Adipocyte (in vitro differentiated cells): Measurements from ENCODE around the gene PALMD.

Experiments
- DNase-seq: peaks from one replicate; pipeline ENCODE4 v3.0.0-alpha.2; 2015; ENCODE audit warnings: low read depth
- H3K27me3 ChIP-seq: replicated peaks from 2 replicates; pipeline ENCODE4 v1.7.0; 2013; ENCODE audit warnings: mild to moderate bottlenecking, low read length, moderate library complexity; ENCODE audit not compliant: control insufficient read depth, insufficient read depth
- H3K36me3 ChIP-seq: 2 replicates; pipeline ENCODE4 v1.7.0; 2013; ENCODE audit warnings: low read length, mild to moderate bottlenecking, moderate library complexity; ENCODE audit not compliant: control insufficient read depth, insufficient read depth, severe bottlenecking
- H3K4me1 ChIP-seq: 2 replicates; pipeline ENCODE4 v1.7.0; 2013; ENCODE audit warnings: mild to moderate bottlenecking, low read length, moderate library complexity; ENCODE audit not compliant: control insufficient read depth, insufficient read depth
- H3K4me3 ChIP-seq: 2 replicates; pipeline ENCODE4 v1.7.0; 2013; ENCODE audit warnings: mild to moderate bottlenecking, low read length, moderate library complexity
- H3K9ac ChIP-seq: 2 replicates; pipeline ENCODE4 v1.7.0; 2013; ENCODE audit warnings: mild to moderate bottlenecking, low read length, moderate library complexity
- H3K9me3 ChIP-seq: 2 replicates; pipeline ENCODE4 v1.7.0; 2013; ENCODE audit warnings: mild to moderate bottlenecking, low read length, moderate library complexity; ENCODE audit not compliant: control insufficient read depth

The PALMD gene

DNA sequence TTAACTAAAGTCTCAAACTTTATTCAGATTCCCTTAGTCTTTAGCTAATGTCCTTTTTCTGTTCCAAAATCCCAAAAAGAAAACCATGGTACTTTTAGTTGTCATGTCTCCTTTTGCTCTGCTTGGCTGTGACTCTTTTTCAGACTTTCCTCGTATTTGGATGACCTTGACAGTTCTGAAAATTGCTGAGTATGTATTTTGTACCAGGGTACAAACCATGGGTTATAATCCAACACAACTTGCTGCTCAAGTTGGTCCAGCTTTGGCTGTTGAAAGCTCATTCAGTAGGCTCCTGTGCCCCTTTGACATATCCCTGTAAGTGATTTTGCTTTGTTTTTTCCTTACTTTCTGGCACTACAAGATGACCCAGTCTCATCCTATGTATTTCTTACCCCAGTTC is 51.7 kb downstream of the PALMD start:
- DNase-seq = no peak
- Histone ChIP-seq H3K4me1 (peaks cover 13% of the 10 kb centered on the region), H3K27me3 (no peaks in the 10 kb centered on the region), H3K4me3 (no peak overlapping the region), H3K9me3 (no peaks in the 10 kb centered on the region), H3K9ac (no peak overlapping the region), H3K36me3 (peaks cover 31% of the 10 kb centered on the region)

DNA sequence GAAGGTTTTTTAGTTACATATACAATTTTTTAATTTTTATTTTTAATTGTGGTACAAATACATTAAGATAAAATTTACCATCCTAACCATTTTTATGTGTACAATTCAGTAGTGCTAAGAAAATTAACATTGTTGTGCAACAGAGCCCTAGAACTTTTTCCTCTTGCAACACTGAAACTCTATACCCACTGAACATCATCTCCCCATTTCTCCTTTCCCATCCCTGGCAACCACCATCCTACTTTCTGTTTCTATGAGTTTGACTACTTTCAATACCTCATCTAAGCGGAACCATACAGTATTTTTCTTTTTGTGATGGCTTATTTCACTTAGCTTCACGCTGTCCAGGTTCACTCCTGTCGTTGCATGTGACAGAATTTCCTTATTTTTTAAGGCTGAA is 54.1 kb downstream of the PALMD start:
- peak overlapping the region; percentile 26 for H3K4me3 ChIP-seq
- H3K27me3 ChIP-seq = no peaks in the 10 kb centered on the region
- peaks cover 16% of the 10 kb centered on the region for H3K4me1 ChIP-seq
- H3K9ac ChIP-seq = no peak overlapping the region
- H3K9me3 ChIP-seq = no peaks in the 10 kb centered on the region
- DNase-seq = peak; percentile 62
- H3K36me3 ChIP-seq = peaks cover 8% of the 10 kb centered on the region

DNA sequence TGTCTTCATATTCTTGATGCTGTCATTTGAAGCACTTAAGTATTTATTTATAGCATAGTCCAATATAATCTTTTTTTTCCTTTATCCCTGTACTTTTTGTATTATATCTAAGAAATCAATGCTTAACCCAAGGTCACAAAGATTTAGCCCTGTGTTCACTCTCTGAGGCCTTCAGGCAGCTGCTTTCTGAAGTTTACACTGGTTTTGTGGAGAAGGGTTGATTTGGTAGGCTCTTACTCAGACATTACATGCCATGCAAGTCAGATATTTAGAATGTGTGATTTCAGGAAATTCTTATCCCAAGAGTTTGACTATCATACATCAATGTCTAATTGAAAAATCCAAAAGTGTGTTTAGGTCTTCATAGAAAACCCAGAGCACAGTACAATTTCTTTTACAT is 56.3 kb downstream of the PALMD start:
- DNase-seq = no peak
- peaks cover 27% of the 10 kb centered on the region for H3K4me1 ChIP-seq
- H3K27me3 ChIP-seq = no peaks in the 10 kb centered on the region
- no peaks in the 10 kb centered on the region for H3K36me3 ChIP-seq
- no peak overlapping the region for H3K4me3 ChIP-seq
- H3K9me3 ChIP-seq = no peaks in the 10 kb centered on the region
- no peak overlapping the region for H3K9ac ChIP-seq

DNA sequence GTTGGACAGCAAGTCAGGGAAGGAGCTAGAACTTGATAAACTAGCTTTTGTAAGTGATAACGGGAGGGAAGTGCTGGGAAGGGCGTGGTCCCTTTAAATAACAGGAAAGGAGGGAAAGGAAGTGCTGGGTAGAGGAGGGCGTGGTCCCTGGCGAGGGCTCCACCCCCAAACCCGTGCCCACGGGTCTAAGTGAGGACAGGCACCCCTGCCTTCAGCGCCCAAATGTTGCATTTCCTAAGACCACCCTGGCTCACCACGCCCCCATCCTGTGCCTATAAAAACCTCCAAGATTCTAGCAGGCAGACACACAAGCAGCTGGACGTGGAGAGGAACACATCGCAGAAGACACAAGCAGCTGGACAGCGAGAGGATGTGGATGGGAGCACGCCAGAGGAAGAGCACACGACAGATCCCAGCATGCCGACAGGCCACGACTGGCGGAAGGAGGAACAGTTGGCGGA is 58.5 kb downstream of the PALMD start:
- H3K9ac ChIP-seq = no peak overlapping the region

DNA sequence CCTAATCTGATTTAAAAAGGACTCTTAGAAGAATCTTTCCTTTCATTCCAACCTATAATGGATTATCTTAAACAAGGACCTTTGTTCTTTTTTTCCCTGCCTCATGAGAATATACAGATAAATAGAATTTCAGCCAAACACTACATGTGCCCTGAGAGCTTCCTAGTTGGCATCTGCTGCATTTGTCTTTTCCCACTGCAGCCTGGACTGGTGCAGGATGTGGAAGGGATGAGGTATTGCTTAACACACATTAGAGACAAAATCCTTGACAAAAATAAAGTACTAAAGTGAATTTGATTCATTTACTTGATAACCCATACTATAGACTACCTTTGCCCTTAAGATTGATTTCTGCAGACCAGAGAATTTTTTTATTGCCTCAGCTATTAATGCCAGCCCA is 59.5 kb downstream of the PALMD start:
- Histone ChIP-seq H3K27me3 (no peaks in the 10 kb centered on the region), H3K4me1 (peaks cover 15% of the 10 kb centered on the region), H3K9me3 (no peaks in the 10 kb centered on the region), H3K36me3 (no peaks in the 10 kb centered on the region), H3K9ac (no peak overlapping the region), H3K4me3 (no peak overlapping the region)
- peak; percentile 36 for DNase-seq

More for the DNA sequence above, 58.5 kb downstream of the PALMD start:
- no peak for DNase-seq
- no peaks in the 10 kb centered on the region for H3K27me3 ChIP-seq
- peaks cover 25% of the 10 kb centered on the region for H3K4me1 ChIP-seq
- H3K36me3 ChIP-seq = no peaks in the 10 kb centered on the region
- H3K4me3 ChIP-seq = no peak overlapping the region
- no peaks in the 10 kb centered on the region for H3K9me3 ChIP-seq

DNA sequence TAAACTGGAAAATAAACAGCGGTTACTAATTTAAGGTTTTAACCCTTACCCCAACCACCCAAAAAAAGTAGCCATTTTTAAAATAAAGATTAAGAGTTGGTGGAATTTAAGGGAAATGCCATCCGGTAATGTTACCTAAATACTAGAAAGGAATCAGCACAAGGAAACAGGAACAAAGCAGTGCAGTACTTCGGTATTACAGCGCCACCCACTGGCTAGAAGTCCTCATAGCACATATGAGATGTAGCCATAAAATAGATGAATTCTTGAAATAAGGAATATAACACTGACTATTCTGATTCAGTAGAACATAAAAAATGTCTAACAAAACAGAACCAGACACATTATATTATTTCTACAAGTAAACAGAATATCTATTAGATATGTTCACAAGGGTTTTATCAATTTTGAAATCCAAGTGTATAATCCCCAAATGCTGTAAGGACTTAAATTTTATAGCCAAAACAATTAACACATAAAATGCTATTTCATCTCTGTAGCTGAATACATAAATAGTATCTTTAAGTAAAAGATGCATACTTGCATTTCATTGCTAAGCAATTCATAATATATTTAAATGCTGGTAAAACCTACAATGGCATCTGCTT is 61.7 kb downstream of the PALMD start:
- H3K27me3 ChIP-seq = no peaks in the 10 kb centered on the region
- no peaks in the 10 kb centered on the region for H3K9me3 ChIP-seq
- no peaks in the 10 kb centered on the region for H3K36me3 ChIP-seq
- peaks cover 14% of the 10 kb centered on the region for H3K4me1 ChIP-seq
- H3K9ac ChIP-seq = no peak overlapping the region
- no peak overlapping the region for H3K4me3 ChIP-seq
- peak; percentile 84 for DNase-seq

DNA sequence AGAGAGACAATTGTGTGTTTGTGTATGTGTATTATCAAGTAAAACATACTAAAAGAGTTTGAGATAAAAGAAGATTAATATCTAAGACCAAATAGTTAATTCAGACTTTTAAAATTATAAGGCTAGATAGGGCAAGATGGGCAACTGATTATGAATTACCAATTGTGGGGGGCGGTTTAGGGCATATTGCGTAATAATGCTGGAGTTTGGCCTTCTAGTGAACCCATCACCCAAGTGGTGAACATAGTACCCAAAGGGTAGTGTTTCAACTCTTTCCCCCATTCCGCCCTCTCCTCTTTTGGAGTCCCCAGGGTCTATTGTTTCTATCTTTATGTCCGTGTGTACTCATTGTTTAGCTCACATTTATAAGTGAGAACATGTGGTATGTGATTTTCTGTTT is 65.1 kb downstream of the PALMD start:
- Histone ChIP-seq H3K4me3 (no peak overlapping the region), H3K4me1 (peaks cover 2% of the 10 kb centered on the region), H3K27me3 (no peaks in the 10 kb centered on the region), H3K36me3 (no peaks in the 10 kb centered on the region), H3K9me3 (no peaks in the 10 kb centered on the region), H3K9ac (no peak overlapping the region)
- no peak for DNase-seq

DNA sequence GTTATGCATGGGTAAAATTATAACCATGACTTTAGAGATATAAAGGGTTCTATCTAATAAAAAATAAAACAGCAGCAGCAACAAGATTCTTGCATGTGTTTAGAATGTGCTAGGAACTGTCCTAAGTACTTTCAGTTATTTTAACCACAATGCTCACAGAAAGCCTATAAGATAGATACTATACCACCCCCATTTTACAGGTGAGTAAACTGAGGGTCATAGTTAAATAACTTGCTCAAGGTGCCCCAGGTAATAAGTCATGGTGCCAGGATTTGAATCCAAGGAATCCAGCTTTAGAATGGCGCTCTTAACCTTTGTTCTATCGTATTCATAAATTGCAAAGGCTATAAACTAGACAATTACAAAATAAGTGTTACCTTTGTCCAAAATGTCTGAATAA is 67.1 kb downstream of the PALMD start:
- Histone ChIP-seq H3K4me1 (no peaks in the 10 kb centered on the region), H3K36me3 (no peaks in the 10 kb centered on the region), H3K9ac (no peak overlapping the region), H3K27me3 (no peaks in the 10 kb centered on the region), H3K4me3 (no peak overlapping the region), H3K9me3 (no peaks in the 10 kb centered on the region)
- no peak for DNase-seq

DNA sequence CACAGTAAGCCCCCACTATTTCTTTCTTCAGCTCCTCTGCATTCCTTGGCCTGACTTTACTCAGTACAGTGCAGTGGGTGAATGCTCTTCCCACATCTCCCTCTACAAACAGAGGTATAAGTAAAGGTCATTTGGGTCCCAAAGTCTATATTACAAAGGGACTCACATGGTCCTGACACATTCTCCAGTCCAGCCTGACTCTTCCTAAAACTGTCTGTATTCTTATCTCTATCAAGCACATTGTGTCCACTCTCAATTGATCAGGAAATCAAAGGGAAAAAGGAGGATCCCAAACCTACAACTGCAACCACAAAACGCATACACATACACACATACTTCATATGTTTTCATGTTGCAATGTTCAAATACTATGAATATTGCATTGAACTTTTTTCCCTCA is 71.1 kb downstream of the PALMD start:
- Histone ChIP-seq H3K4me1 (no peaks in the 10 kb centered on the region), H3K36me3 (peaks cover 5% of the 10 kb centered on the region), H3K27me3 (no peaks in the 10 kb centered on the region), H3K9ac (no peak overlapping the region), H3K4me3 (no peak overlapping the region), H3K9me3 (no peaks in the 10 kb centered on the region)
- no peak for DNase-seq

DNA sequence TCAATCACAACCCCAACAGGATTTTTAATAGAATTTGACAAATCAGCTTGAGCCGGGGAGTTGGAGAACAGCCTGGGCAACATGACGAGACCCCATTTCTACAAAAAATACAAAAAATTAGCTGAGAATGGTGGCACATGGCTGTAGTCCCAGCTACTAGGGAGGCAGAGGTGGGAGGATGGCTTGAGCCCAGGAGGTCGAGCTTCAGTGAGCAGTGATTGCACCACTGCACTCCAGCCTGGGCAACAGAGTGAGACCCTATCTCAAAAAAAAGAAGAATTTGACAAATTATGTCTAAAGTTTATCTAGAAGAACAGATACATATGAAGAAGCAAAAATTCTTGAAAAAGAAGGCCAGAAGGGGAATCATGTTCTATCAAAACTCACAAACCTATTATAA is 77.3 kb downstream of the PALMD start:
- Histone ChIP-seq H3K27me3 (no peaks in the 10 kb centered on the region), H3K9me3 (no peaks in the 10 kb centered on the region), H3K36me3 (peaks cover 5% of the 10 kb centered on the region), H3K4me1 (peaks cover 3% of the 10 kb centered on the region), H3K9ac (no peak overlapping the region), H3K4me3 (no peak overlapping the region)
- no peak for DNase-seq

DNA sequence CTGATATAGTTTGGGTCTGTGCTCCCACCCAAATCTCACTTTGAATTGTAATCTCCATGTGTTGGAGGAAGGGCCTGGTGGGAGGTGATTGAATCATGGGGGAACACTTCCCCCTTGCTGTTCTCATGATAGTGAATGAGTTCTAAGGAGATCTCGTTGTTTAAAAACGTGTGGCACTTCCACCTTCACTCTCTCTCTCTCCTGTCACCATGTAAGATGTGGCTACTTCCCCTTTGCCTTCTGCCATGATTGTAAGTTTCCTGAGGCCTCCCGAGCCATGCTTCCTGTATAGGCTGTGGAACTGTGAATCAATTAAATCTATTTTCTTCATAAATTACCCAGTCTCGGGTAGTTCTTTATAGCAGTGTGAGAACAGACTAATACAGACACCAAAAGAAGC is 80.1 kb downstream of the PALMD start:
- Histone ChIP-seq H3K4me1 (peaks cover 3% of the 10 kb centered on the region), H3K9me3 (no peaks in the 10 kb centered on the region), H3K27me3 (no peaks in the 10 kb centered on the region), H3K9ac (no peak overlapping the region), H3K4me3 (no peak overlapping the region), H3K36me3 (no peaks in the 10 kb centered on the region)
- no peak for DNase-seq

DNA sequence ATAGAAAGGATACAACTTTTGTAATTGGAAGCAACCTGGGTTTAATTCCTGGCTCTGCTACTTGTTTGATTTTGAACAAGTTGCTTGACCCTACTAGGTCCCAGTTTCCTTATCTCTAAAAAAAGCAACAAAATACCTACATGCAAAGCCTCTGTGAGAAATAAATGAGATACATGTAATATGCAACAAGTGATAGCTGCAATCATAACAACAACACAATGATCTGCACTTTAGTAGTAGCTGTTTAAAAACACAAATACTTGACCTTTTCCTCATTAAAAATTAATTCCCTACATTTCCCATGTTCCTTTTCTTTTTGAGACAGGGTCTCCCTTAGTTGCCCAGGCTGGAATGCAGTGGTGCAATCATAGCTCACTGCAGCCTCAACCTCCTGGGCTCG is 80.5 kb downstream of the PALMD start:
- Histone ChIP-seq H3K9me3 (no peaks in the 10 kb centered on the region), H3K36me3 (no peaks in the 10 kb centered on the region), H3K9ac (no peak overlapping the region), H3K27me3 (no peaks in the 10 kb centered on the region), H3K4me3 (no peak overlapping the region), H3K4me1 (peaks cover 3% of the 10 kb centered on the region)
- no peak for DNase-seq
